ENCODE measurements around the gene SYT17.

- TF ChIP-seq POLR2A (IDR thresholded peaks at IDR 0.05; ENCODE audit: low read length) (no peak), ESRRA (IDR thresholded peaks at IDR 0.05; ENCODE audit: borderline replicate concordance, low read length) (no peak), CTCF (IDR thresholded peaks at IDR 0.05) (no peak), ZFP36 (IDR thresholded peaks at IDR 0.05; ENCODE audit: borderline replicate concordance, partially characterized antibody) (no peak), KDM5A (IDR thresholded peaks at IDR 0.05) (no peak), HDAC2 (IDR thresholded peaks at IDR 0.05) (no peak), RFX5 (IDR thresholded peaks at IDR 0.05) (no peak), NR3C1 (IDR thresholded peaks at IDR 0.05) (no peak), MYC (IDR thresholded peaks at IDR 0.05; ENCODE audit: borderline replicate concordance, low read length) (no peak), JUN (IDR thresholded peaks at IDR 0.05) (no peak)
Measured at GRCh38 chr16:19291475-19291874, 123.4 kb downstream of the SYT17 start.

All from A549 (cell line).